OCI-LY3 (cell line): ENCODE results near the gene FAM76A.
"Not testable (repeated sequence)": the region's sequence is repeated elsewhere in the genome, so short reads cannot be mapped to it uniquely, and the experiment has no call there.

ENCODE experiments used
- H2AFZ ChIP-seq: fragments of 200-600, 300-600 bp; shearing (Covaris generic); 2 replicates; pipeline ENCODE4 v1.6.0; 2014; ENCODE audit warnings: antibody characterized with exemption, low read depth, low read length
- H3K27ac ChIP-seq: fragments of 200-600, 300-600 bp; sonication (generic); 2 replicates; pipeline ENCODE4 v1.5.1; 2014; ENCODE audit warnings: mild to moderate bottlenecking, low read length, moderate library complexity, mixed read lengths
- H3K27me3 ChIP-seq: fragments of 200-600, 300-600 bp; sonication (generic); 2 replicates; pipeline ENCODE4 v1.6.1; 2014; ENCODE audit warnings: low read depth, low read length, mixed read lengths
- H3K36me3 ChIP-seq: fragments of 200-600, 300-600 bp; sonication (generic); replicated peaks from 2 replicates; pipeline ENCODE3; 2014; ENCODE audit warnings: low read depth, low read length, mixed read lengths
- H3K4me1 ChIP-seq: fragments of 300-600, 200-600 bp; sonication (generic); 2 replicates; pipeline ENCODE4 v1.6.1; 2014; ENCODE audit warnings: low read length, mixed read lengths
- H3K4me2 ChIP-seq: fragments of 200-600, 300-600 bp; sonication (generic); 2 replicates; pipeline ENCODE4 v1.6.1; 2014; ENCODE audit warnings: low read length, mixed read lengths
- H3K4me3 ChIP-seq: fragments of 300-600, 200-600 bp; sonication (generic); 2 replicates; pipeline ENCODE4 v1.5.1; 2014; ENCODE audit warnings: antibody characterized with exemption, mild to moderate bottlenecking, low read length, moderate library complexity
- H3K79me2 ChIP-seq: fragments of 300-600, 200-600 bp; shearing (Covaris generic); 2 replicates; pipeline ENCODE4 v1.6.1; 2014; ENCODE audit warnings: mild to moderate bottlenecking, low read length, mixed read lengths
- H3K9ac ChIP-seq: fragments of 300-600, 200-600 bp; shearing (Covaris generic); 2 replicates; pipeline ENCODE4 v1.6.0; 2014; ENCODE audit warnings: mild to moderate bottlenecking, low read length, moderate library complexity
- H3K9me3 ChIP-seq: fragments of 200-600, 300-600 bp; shearing (Covaris generic); 2 replicates; pipeline ENCODE4 v1.6.1; 2014; ENCODE audit warnings: low read length, mixed read lengths; ENCODE audit not compliant: insufficient read depth
- H4K20me1 ChIP-seq: fragments of 200-600, 300-600 bp; sonication (generic); 2 replicates; pipeline ENCODE4 v1.6.1; 2016; ENCODE audit warnings: low read length, mixed read lengths; ENCODE audit not compliant: insufficient read depth
- EZH2phosphoT487 ChIP-seq: fragments of 200-600 bp; shearing (Covaris generic); IDR thresholded peaks from 2 replicates; pipeline ENCODE4 v1.6.1; 2018; ENCODE audit warnings: antibody characterized with exemption, mixed run types, low read depth
- TF ChIP-seq, protein P1 (sequence below): fragments of 200-600, 300-600 bp; sonication (generic); IDR thresholded peaks from 2 replicates; pipeline ENCODE4 v1.5.1; 2014; ENCODE audit warnings: antibody characterized with exemption, low read length, low read depth

FAM76A gene

DNA sequence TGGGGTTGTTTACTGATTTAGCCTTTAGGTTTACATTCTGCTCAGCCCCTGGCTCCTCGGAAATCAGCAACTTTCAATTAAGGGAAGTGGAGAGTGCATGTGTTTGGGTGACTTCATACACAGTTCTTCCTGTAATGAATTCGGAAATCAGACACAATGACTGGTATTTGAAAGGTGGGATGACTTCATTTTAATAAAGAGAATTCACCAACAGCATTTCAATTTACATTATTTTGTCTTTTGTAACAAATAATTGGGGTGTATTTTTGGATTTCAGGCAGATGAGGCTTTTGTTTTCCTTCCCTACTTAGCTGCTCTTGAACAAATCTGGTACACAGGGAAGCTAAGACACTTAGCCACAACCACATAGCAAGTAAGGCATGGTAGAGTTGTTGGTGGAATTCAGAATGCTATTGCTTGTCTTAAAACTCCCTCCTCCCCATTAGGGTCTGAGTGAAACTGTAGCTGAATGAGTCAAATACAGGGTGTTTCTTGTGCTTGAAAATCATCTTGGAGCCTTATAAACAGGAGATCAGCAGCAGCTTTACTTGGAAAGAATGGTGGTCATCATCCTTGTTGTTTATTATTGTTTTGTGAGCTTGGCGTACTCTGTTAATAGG lies 48.2 kb downstream of the FAM76A start:
- Histone ChIP-seq H3K27ac (peak overlapping the region; percentile 70), H3K36me3 (peaks cover 10% of the 10 kb centered on the region), H3K79me2 (peaks cover 55% of the 10 kb centered on the region)

GRCh38 chr1:27774654-27775053 lies 48.9 kb downstream of the FAM76A start:
- Histone ChIP-seq H3K36me3 (peaks cover 10% of the 10 kb centered on the region), H3K9ac (no peak overlapping the region), H3K9me3 (no peaks in the 10 kb centered on the region), H3K4me2 (no peak overlapping the region), H4K20me1 (0 out of 2 replicates have a peak, but pooled peaks cover 3% of the 10 kb centered on the region), H3K79me2 (peaks cover 62% of the 10 kb centered on the region), H3K4me1 (peaks cover 10% of the 10 kb centered on the region), H3K27ac (no peak overlapping the region), H2AFZ (no peak overlapping the region), H3K27me3 (no peaks in the 10 kb centered on the region), H3K4me3 (no peak overlapping the region)
- TF ChIP-seq, protein P1, sequence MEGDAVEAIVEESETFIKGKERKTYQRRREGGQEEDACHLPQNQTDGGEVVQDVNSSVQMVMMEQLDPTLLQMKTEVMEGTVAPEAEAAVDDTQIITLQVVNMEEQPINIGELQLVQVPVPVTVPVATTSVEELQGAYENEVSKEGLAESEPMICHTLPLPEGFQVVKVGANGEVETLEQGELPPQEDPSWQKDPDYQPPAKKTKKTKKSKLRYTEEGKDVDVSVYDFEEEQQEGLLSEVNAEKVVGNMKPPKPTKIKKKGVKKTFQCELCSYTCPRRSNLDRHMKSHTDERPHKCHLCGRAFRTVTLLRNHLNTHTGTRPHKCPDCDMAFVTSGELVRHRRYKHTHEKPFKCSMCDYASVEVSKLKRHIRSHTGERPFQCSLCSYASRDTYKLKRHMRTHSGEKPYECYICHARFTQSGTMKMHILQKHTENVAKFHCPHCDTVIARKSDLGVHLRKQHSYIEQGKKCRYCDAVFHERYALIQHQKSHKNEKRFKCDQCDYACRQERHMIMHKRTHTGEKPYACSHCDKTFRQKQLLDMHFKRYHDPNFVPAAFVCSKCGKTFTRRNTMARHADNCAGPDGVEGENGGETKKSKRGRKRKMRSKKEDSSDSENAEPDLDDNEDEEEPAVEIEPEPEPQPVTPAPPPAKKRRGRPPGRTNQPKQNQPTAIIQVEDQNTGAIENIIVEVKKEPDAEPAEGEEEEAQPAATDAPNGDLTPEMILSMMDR: no peak
- no peak for TF ChIP-seq EZH2phosphoT487

More for the DNA sequence above, 48.2 kb downstream of the FAM76A start:
- no peaks in the 10 kb centered on the region for H3K27me3 ChIP-seq
- no peaks in the 10 kb centered on the region for H3K9me3 ChIP-seq
- peak overlapping the region; percentile 98 for H3K9ac ChIP-seq
- peak overlapping the region; percentile 99 for H3K4me3 ChIP-seq
- peak overlapping the region; percentile 97 for H3K4me2 ChIP-seq
- no peak overlapping the region for H2AFZ ChIP-seq
- H4K20me1 ChIP-seq: 0 out of 2 replicates have a peak, but pooled peaks cover 3% of the 10 kb centered on the region
- H3K4me1 ChIP-seq: peaks cover 10% of the 10 kb centered on the region
- TF ChIP-seq, protein P1: no peak
- TF ChIP-seq EZH2phosphoT487: no peak

- not testable (repeated sequence) for H3K9me3 ChIP-seq, H3K9ac ChIP-seq, H3K27me3 ChIP-seq, H2AFZ ChIP-seq, H3K27ac ChIP-seq, H4K20me1 ChIP-seq, H3K4me2 ChIP-seq, H3K4me3 ChIP-seq
- H3K36me3 ChIP-seq: peaks cover 10% of the 10 kb centered on the region
- H3K4me1 ChIP-seq: peaks cover 10% of the 10 kb centered on the region
- peaks cover 63% of the 10 kb centered on the region for H3K79me2 ChIP-seq
Measured at GRCh38 chr1:27775336-27775735, 49.6 kb downstream of the FAM76A start.

DNA sequence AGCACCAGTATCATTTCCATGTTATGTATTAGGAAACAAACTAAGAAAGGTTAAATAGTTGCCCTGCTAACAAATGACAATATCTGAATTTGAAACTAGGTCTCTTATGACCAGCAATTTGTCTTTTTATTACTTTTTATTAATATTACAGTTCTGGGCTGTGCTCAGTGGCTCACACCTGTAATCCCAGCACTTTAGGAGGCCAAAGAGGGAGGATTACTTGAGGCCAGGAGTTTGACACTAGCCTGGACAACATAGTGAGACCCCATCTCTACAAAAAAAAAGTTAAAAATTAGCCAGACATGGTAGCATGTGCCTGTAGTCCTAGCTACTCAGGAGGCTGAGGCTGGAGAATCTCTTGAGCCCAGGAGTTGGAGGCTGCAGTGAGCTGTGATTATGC lies 50.5 kb downstream of the FAM76A start:
- not testable (repeated sequence) for H2AFZ ChIP-seq, H3K27ac ChIP-seq, H4K20me1 ChIP-seq, H3K4me2 ChIP-seq, H3K27me3 ChIP-seq, H3K4me3 ChIP-seq, H3K9ac ChIP-seq, H3K9me3 ChIP-seq
- Histone ChIP-seq H3K79me2 (peaks cover 71% of the 10 kb centered on the region), H3K36me3 (peaks cover 10% of the 10 kb centered on the region), H3K4me1 (peaks cover 10% of the 10 kb centered on the region)

DNA sequence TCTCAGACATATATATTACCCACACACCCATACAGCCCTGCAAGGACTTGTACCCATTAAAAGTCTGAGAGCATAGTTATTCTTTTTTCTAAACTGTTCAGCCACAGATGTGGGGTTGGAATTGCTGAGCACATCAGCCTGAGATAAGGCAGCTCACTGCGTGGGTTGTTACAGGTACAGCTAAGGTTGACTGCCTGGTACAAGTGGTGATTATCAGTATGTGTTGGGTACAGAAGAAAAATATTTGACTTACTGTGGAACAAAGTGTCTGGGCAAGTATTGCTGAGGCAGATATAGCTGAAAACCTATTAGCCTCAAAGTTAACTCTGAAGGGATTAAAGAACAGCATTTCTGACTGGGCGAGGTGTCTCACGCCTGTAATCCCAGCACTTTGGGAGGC lies 52.3 kb downstream of the FAM76A start:
- H3K4me2 ChIP-seq: no peak overlapping the region
- TF ChIP-seq, protein P1: no peak
- no peak for TF ChIP-seq EZH2phosphoT487
- H3K27me3 ChIP-seq: no peaks in the 10 kb centered on the region
- H3K9me3 ChIP-seq: no peaks in the 10 kb centered on the region
- H3K4me3 ChIP-seq: no peak overlapping the region
- peaks cover 10% of the 10 kb centered on the region for H3K36me3 ChIP-seq
- H3K9ac ChIP-seq: no peak overlapping the region
- H3K4me1 ChIP-seq: peaks cover 5% of the 10 kb centered on the region
- no peak overlapping the region for H3K27ac ChIP-seq
- 0 out of 2 replicates have a peak, but pooled peaks cover 3% of the 10 kb centered on the region for H4K20me1 ChIP-seq
- peaks cover 78% of the 10 kb centered on the region for H3K79me2 ChIP-seq
- H2AFZ ChIP-seq: no peak overlapping the region
